Naive thymus-derived CD8-positive, alpha-beta T cell (primary cell): ENCODE results near the gene ITGA5. TPM values are rescaled to one million over a fixed set of nuclear protein-coding genes. Genes with fewer than 3 reads are reported as not detected.

Source experiments
- ATAC-seq, 2 donors: fragments of 150-1000 bp; cut with Tn5 transposase in 1 of 2; sonication (Bioruptor Pico), chemical (Tn5 transposase) in 1 of 2; 1 replicate in 1 of 2; 2 replicates in 1 of 2; pipeline ENCODE4 v1.10.0; 2021; ENCODE audit warnings: mild to moderate bottlenecking in 2 of 2, moderate library complexity in 2 of 2
- POLR2A ChIA-PET: fragments of 350-600 bp; sonication (Branson Sonifier 250); formaldehyde crosslinking; loops from one replicate; lab custom pipeline; 2021; ENCODE audit warnings: antibody characterized with exemption; lab: Charles Lee
- DNase-seq, 10 donors: peaks; one replicate each; pipeline versions ENCODE4 v3.0.0 to v3.0.0-alpha.2; 2020 to 2022
- H3K27ac Mint-ChIP-seq, 10 donors: one replicate each; pipeline ENCODE4 v1.8.0; 2020 to 2022; ENCODE audit warnings: mild to moderate bottlenecking in 10 of 10, mixed read lengths in 10 of 10, moderate library complexity in 4 of 10, inconsistent platforms in 1 of 10
- H3K27me3 Mint-ChIP-seq, 5 donors: one replicate each; pipeline ENCODE4 v1.8.0; 2021 to 2022; ENCODE audit warnings: mixed read lengths in 5 of 5
- H3K36me3 Mint-ChIP-seq, 3 donors: one replicate each; pipeline ENCODE4 v1.8.0; 2020 to 2022; ENCODE audit warnings: mixed read lengths in 3 of 3, mild to moderate bottlenecking in 2 of 3, inconsistent platforms in 1 of 3
- H3K4me1 Mint-ChIP-seq, 4 donors: one replicate each; pipeline ENCODE4 v1.8.0; 2021 to 2022; ENCODE audit warnings: mixed read lengths in 4 of 4
- H3K4me3 Mint-ChIP-seq, 10 donors: one replicate each; pipeline ENCODE4 v1.8.0; 2020 to 2022; ENCODE audit warnings: mild to moderate bottlenecking in 10 of 10, mixed read lengths in 10 of 10, moderate library complexity in 6 of 10, inconsistent platforms in 1 of 10
- H3K9me3 Mint-ChIP-seq, 9 donors: one replicate each; pipeline ENCODE4 v1.8.0; 2020 to 2022; ENCODE audit warnings: mixed read lengths in 9 of 9, mild to moderate bottlenecking in 3 of 9, inconsistent platforms in 1 of 9, moderate library complexity in 1 of 9
- polyA plus RNA-seq, 3 donors: library from polyadenylated mRNA; unstranded; fragments of 300-500 nt; fragmentation: Illumina TruSeq; gene quantifications; one replicate each; pipeline ENCODE4 v1.2.3, GENCODE V29; 2021
- total RNA-seq, 8 experiments: library from RNA in 2 of 8; stranded (reverse) in 2 of 8; gene quantifications; one replicate each; pipeline ENCODE4 v1.2.3 and lab custom pipeline; 2021 to 2026

ITGA5 gene
- total and polyA plus RNA-seq, 5 experiments from 2014 or later: 13.4 to 127 (median 44.5) TPM

DNA sequence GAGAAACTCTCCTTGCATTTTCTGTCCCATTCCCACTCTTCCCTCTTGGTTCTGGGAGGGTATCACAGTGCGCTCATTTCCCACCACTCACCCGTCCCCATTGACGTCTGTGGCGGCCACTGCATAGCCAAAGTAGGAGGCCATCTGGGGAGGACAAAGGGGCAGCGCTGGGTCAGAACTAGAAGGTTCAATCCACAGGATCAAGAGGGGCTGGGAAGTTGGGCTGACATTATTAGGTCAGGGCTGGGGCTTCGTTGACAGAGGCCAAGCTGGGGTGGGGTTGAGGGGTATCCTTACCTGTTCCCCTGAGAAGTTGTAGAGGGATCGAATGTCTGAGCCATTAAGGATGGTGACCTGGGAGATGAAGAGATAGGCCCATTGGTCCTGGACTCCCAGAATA is 13.5 kb downstream of the ITGA5 start:
- peaks cover 0 to 96% (median 27%) of the 10 kb centered on the region in 3 donors for H3K36me3 Mint-ChIP-seq

DNA sequence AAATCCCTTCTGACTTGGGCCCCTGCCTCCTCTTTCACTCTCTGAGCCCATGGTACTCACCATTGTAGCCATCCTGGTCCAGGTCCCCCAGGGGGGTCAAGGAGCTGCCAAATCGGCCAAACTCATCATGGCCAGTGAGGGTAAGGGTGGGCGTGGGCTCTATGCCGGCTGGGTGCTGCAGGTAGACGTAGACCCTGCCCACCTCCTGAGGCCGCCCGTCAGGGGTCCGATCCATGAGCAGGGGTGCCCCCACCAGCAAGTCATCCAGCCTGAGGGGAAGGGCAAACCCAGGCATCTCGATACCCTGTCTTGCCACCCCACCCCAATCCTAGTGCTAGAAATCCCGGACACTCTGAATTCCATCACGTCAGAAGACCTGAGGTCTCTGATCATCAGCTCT is 14.0 kb downstream of the ITGA5 start:
- Mint-ChIP-seq H3K4me1 (peaks cover 16 to 48% (median 44%) of the 10 kb centered on the region in 4 donors), H3K27ac (peak overlapping the region in 9 of 10 donors; percentile 11 to 97 (median 92)), H3K4me3 (no peak overlapping the region), H3K9me3 (no peaks in the 10 kb centered on the region), H3K36me3 (peaks cover 0 to 96% (median 27%) of the 10 kb centered on the region in 3 donors), H3K27me3 (no peaks in the 10 kb centered on the region)
- POLR2A ChIA-PET: interaction anchor here (1.1 to 2.2 kb wide), 2 partner anchors 11 to 14 kb away, joined by 5 to 12 read pairs; partner anchors contain the start of gene ITGA5
- DNase-seq: no peak
- ATAC-seq: peak in 1 of 2 donors; percentile 6

More for the DNA sequence above, 13.5 kb downstream of the ITGA5 start:
- ATAC-seq (no peak), DNase-seq (no peak)
- Mint-ChIP-seq H3K27me3 (no peaks in the 10 kb centered on the region), H3K4me3 (no peak overlapping the region), H3K9me3 (no peaks in the 10 kb centered on the region), H3K27ac (peak overlapping the region; percentile 35 to 97 (median 86)), H3K4me1 (peaks cover 16 to 50% (median 45%) of the 10 kb centered on the region in 4 donors)
- POLR2A ChIA-PET: interaction anchor here (1.1 to 2.2 kb wide), 2 partner anchors 10 to 14 kb away, joined by 5 to 12 read pairs; partner anchors contain the start of gene ITGA5

DNA sequence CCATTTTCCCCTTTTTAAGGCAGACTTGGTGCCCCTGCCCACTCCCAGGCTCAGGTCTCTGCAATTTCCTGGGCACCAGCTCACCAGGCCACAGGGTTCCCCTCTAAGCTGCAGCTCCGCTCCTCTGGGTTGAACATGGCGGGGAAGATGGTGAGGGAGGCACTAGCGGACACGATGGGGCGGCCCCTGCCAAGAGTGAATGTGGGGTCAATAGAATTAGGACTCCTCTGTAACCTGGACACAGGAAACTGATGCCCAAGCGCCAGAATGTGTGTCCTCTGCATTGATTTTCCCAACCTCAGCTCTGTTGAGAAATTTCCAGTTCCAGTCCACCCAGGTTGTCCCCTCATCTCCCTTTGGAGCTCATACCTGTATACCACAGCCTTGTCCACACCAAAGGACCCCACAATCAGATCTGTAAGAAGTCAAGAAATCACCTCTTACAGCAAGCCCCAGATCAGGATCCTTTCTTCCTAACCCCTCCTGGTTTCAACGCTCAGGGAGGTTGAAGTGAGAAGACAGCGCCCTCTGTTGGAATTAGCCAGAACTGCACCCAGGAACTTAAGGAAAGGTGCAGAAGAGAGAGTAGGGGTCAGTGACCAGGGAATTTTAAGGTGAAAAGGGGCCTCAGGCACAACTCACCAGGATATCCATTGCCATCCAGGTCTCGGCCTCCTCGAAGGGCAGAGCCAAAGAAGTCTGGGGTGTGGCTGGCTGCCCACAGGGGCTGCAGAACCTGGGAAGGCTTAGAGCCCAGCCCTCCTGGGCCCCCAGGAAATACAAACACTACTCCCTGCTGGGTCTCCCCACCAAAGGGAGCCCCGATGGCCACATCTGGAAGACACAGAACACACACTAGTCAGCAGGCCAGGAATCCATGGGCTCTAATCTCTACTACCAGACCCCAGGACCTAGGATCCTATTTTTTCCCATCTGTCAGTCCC is 14.7 kb downstream of the ITGA5 start:
- peak; percentile 38 to 80 (median 62) for DNase-seq
- Mint-ChIP-seq H3K4me3 (peak overlapping the region in 2 of 10 donors; percentile 7 to 20), H3K4me1 (peaks cover 17 to 45% (median 42%) of the 10 kb centered on the region in 4 donors), H3K27me3 (no peaks in the 10 kb centered on the region), H3K36me3 (peaks cover under 1 to 97% (median 31%) of the 10 kb centered on the region in 3 donors), H3K9me3 (no peaks in the 10 kb centered on the region), H3K27ac (peak overlapping the region; percentile 61 to 97 (median 92))
- POLR2A ChIA-PET: interaction anchor here (0.6 to 2.4 kb wide), 4 partner anchors 9 to 456 kb away, joined by 6 to 12 read pairs (median 10); partner anchors contain the start of gene ITGA5
- ATAC-seq: peak; percentile 63 to 73

DNA sequence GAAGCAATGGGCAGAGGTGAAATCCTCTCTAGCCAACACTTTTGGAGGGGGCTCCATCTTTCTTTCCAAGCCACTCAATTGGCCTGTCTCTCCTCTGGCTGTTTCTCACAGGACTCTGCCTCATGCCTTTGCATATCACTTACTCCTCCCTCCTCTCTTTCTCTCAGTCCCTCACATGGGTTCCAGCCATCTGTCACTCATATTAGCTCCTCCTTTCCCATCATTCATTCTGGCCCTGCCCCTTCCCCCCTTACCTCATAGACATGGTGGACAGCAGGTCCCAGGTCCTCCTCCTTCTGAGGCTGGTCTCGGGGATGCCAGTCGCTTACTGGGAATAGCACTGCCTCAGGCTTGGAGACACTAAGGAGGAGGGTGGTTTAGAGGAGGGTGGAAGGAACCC is 17.9 kb downstream of the ITGA5 start:
- ATAC-seq (no peak), DNase-seq (no peak)
- POLR2A ChIA-PET: interaction anchor here (0.6 to 5.3 kb wide), 5 partner anchors 9 to 47 kb away, joined by 3 to 99 read pairs (median 5); partner anchors contain the start of gene ITGA5
- Mint-ChIP-seq H3K27ac (peak overlapping the region in 9 of 10 donors; percentile 0 to 79 (median 73)), H3K36me3 (peaks cover 9 to 95% (median 26%) of the 10 kb centered on the region in 3 donors), H3K4me3 (no peak overlapping the region), H3K27me3 (no peaks in the 10 kb centered on the region), H3K9me3 (no peaks in the 10 kb centered on the region), H3K4me1 (peaks cover 12 to 28% (median 21%) of the 10 kb centered on the region in 4 donors)

DNA sequence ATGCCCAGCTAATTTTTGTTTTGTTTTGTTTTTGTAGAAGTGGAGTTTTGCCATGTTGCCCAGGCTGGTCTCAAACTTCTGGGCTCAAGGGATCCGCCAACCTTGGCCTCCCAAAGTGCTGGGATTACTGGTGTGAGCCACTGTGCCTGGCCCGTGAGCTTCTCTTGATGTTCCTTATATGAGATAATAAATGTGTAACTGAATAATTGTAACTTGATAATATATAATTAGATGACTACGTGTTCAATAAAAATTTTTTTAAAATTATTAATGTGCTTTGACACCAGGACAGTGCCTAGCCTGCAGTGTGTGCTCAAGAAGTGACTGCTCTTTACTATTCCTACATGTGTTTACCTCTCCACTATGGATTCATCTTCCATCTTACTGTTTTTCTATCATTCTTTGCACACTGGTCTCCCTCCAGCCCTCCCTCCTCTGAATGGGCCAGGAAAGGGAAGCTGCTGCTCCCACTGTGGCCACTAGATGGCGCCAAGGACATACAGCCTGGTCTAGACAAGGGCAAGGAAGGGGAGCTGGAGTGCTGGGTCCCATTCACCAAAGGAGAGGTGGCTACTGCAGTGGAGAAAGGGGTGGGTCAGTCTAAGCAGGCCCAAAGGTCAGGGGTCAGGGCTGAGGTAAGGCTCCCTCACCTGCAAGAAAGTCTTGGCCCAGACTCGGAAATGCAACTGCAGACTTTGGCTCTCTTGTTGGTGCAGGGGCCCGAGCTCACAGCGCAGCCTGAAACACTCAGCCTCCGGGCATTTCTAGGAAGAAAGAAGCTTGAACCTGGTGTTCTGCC is 19.9 kb downstream of the ITGA5 start:
- ATAC-seq (peak; percentile 94 to 99), DNase-seq (peak; percentile 77 to 96 (median 87))
- no peaks in the 10 kb centered on the region for H3K9me3 Mint-ChIP-seq
- H3K27me3 Mint-ChIP-seq: no peaks in the 10 kb centered on the region
- POLR2A ChIA-PET: interaction anchor here (1.0 to 5.3 kb wide), 8 partner anchors 9 to 98 kb away, joined by 4 to 99 read pairs (median 5); partner anchors contain the start of genes ITGA5 and NCKAP1L
- peak overlapping the region in 8 of 10 donors; percentile 0 to 74 (median 36) for H3K27ac Mint-ChIP-seq
- peaks cover 9 to 96% (median 27%) of the 10 kb centered on the region in 3 donors for H3K36me3 Mint-ChIP-seq
- peaks cover 5 to 10% (median 10%) of the 10 kb centered on the region in 4 donors for H3K4me1 Mint-ChIP-seq
- no peak overlapping the region for H3K4me3 Mint-ChIP-seq

DNA sequence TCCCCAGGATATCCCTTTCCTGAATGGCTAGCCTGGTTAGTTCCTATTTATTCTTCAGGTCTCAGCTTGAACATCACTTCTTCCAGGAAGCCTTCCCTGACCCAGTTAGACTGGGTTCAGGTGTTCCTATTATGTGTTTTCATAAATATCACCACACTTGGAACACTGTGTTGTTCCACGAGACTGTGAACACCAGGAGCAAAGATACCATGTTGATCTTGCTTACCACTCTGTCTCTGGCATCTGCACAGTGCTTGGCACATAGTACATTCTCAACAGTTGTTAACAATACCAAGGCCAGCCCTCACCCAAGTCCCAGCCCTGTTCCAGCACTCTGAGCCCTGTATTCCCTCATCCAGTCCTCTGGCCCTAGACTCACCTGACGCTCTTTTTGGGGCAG is 20.8 kb downstream of the ITGA5 start:
- ATAC-seq (no peak), DNase-seq (no peak)
- H3K9me3 Mint-ChIP-seq: no peaks in the 10 kb centered on the region
- H3K27me3 Mint-ChIP-seq: no peaks in the 10 kb centered on the region
- POLR2A ChIA-PET: interaction anchor here (1.1 to 5.3 kb wide), 3 partner anchors 18 to 99 kb away, joined by 4 to 99 read pairs (median 61); partner anchors contain the start of genes ITGA5 and NCKAP1L
- peaks cover 9 to 90% (median 29%) of the 10 kb centered on the region in 3 donors for H3K36me3 Mint-ChIP-seq
- H3K27ac Mint-ChIP-seq: peak overlapping the region in 2 of 10 donors; percentile 40
- H3K4me3 Mint-ChIP-seq: no peak overlapping the region
- peaks cover 9 to 18% (median 16%) of the 10 kb centered on the region in 4 donors for H3K4me1 Mint-ChIP-seq

DNA sequence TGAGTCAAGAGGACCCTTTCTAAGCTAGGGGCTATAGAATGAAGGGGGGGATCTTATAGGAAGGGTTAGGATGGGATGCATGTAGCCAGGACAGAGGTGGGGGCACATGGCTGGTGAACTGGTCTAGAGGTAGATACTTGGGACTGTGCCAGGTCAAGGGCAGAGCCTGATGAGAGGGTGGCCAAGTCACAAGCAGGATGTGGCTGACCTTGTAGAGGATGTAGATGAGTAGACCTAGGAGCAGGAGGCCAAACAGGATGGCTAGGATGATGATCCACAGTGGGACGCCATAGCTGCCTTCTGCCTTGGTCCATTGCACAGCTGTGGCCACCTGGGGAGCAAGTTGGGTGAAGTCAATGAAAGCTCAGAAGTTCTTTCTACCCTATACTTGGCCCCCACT is 21.9 kb downstream of the ITGA5 start:
- POLR2A ChIA-PET: interaction anchor here (5.3 kb wide), 1 partner anchor 19 kb away, joined by 99 read pairs; the partner anchor contains the start of gene ITGA5
- ATAC-seq (no peak), DNase-seq (no peak)
- Mint-ChIP-seq H3K9me3 (no peaks in the 10 kb centered on the region), H3K36me3 (peaks cover 9 to 80% (median 29%) of the 10 kb centered on the region in 3 donors), H3K27ac (peak overlapping the region in 3 of 10 donors; percentile 12 to 35 (median 27)), H3K4me3 (no peak overlapping the region), H3K4me1 (peaks cover 10 to 23% (median 18%) of the 10 kb centered on the region in 4 donors), H3K27me3 (no peaks in the 10 kb centered on the region)

DNA sequence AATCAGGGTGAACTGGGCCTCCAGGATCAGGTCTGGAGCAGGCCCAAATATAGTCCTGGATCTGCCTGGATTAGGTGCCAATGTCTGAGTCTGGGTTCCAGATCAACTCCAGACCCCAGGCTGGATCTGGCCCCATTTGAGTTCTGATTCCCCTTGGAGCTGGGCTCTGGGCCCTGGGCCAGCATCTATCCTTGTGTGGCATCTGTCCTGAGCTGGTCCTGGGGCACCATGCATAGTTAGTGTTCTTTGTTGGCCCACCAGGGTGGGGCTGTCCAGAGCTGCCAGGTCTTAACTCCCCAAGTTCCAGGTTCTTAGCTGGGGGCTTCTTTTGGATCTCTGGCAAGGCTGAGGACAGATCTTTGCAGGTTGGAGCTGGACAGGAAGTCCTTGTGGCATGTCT is 23.5 kb downstream of the ITGA5 start:
- Mint-ChIP-seq H3K36me3 (peaks cover 9 to 64% (median 20%) of the 10 kb centered on the region in 3 donors), H3K27me3 (no peaks in the 10 kb centered on the region), H3K9me3 (no peaks in the 10 kb centered on the region), H3K27ac (no peak overlapping the region), H3K4me1 (peaks cover 17 to 32% (median 31%) of the 10 kb centered on the region in 4 donors), H3K4me3 (peak overlapping the region in 1 of 10 donors; percentile 34)
- ATAC-seq: no peak
- POLR2A ChIA-PET: interaction anchor here (0.5 to 1.1 kb wide), 2 partner anchors 23 to 99 kb away, joined by 3 to 6 read pairs; no protein-coding TSS in a partner anchor
- no peak for DNase-seq

DNA sequence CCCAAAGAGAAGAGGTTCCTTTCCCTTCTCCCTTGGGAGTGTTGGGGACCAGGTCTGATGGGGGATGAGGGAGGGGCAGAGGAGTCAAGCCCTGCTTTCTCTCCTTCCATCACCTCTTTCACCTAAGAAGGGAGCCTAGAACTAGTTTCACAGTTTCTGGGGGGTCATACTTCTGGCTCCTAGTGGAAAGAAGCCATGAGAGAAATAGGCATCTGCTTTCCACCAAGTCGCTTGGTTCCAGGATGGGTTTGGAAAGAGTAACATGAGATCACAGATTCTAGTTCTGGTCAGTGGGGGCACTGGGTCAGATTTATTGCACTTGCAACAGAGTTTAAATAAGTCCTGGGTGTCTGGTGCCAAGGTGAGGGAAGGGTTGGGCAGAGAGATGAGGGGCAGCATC is 24.1 kb downstream of the ITGA5 start:
- Mint-ChIP-seq H3K4me1 (peaks cover 19 to 37% (median 31%) of the 10 kb centered on the region in 4 donors), H3K27ac (peak overlapping the region in 2 of 10 donors; percentile 9 to 30), H3K4me3 (peak overlapping the region in 1 of 10 donors; percentile 12), H3K9me3 (no peaks in the 10 kb centered on the region), H3K27me3 (no peaks in the 10 kb centered on the region), H3K36me3 (peaks cover 9 to 59% (median 20%) of the 10 kb centered on the region in 3 donors)
- ATAC-seq (no peak), DNase-seq (no peak)
- POLR2A ChIA-PET: interaction anchor here (1.1 kb wide), 1 partner anchor 23 kb away, joined by 3 read pairs; no protein-coding TSS in a partner anchor

DNA sequence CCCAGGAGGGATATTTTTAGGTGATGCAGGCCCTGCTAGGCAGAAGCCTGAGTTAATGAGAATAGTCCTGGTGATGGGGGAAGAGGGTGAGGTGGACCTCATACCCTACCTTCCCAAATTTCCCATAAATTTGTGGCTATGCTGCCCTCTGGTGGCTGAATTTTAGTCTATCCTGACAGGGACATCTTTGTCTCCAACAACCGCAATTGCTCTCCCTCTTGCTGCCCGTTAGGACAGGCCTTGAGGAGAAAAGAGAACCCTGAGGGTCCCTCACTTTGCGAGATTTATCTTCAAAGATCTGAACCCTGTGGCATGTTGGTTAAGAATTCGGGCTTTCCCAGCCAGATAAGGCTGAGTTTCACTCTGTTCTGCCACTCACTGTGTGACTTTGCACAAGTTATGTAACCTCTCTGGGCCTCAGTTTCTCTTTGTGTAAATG is 24.8 kb downstream of the ITGA5 start:
- no peaks in the 10 kb centered on the region for H3K27me3 Mint-ChIP-seq
- peak in 6 of 10 donors; percentile 25 to 42 (median 34) for DNase-seq
- H3K36me3 Mint-ChIP-seq: peaks cover 8 to 52% (median 15%) of the 10 kb centered on the region in 3 donors
- ATAC-seq: no peak
- peaks cover 23 to 40% (median 38%) of the 10 kb centered on the region in 4 donors for H3K4me1 Mint-ChIP-seq
- peak overlapping the region in 2 of 10 donors; percentile 41 to 66 for H3K4me3 Mint-ChIP-seq
- H3K9me3 Mint-ChIP-seq: no peaks in the 10 kb centered on the region
- peak overlapping the region in 4 of 10 donors; percentile 17 to 76 (median 31) for H3K27ac Mint-ChIP-seq
- POLR2A ChIA-PET: interaction anchor here (0.9 kb wide), 1 partner anchor 46 kb away, joined by 3 read pairs; no protein-coding TSS in a partner anchor

DNA sequence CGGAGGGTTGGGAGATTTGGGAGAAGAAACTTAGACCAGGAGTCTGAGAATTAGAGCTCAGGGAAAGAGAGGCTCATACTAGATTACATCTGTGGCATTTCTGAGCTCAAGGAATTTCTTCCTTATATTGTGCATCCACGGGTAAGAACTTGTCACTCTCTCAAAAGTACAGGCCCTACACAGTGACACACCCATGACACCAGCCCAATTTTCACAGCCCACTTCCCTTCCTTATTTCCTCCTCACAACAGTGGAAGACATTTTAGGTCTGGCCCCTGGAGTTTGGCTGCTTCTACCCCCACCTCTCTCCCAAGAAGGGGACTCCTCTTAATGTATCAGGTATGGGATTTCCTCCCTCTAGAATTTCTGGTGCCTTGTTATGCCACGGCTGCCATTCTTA is 25.3 kb downstream of the ITGA5 start:
- peaks cover 21 to 40% (median 36%) of the 10 kb centered on the region in 4 donors for H3K4me1 Mint-ChIP-seq
- POLR2A ChIA-PET: interaction anchor here (0.9 kb wide), 1 partner anchor 46 kb away, joined by 3 read pairs; no protein-coding TSS in a partner anchor
- no peak for DNase-seq
- H3K27me3 Mint-ChIP-seq: no peaks in the 10 kb centered on the region
- H3K27ac Mint-ChIP-seq: peak overlapping the region in 5 of 10 donors; percentile 24 to 50 (median 27)
- no peak for ATAC-seq
- H3K9me3 Mint-ChIP-seq: no peaks in the 10 kb centered on the region
- peak overlapping the region in 3 of 10 donors; percentile 29 to 66 (median 33) for H3K4me3 Mint-ChIP-seq
- peaks cover 5 to 49% (median 13%) of the 10 kb centered on the region in 3 donors for H3K36me3 Mint-ChIP-seq
